Right lobe of liver (tissue), 6 donors: Measurements from ENCODE around the gene CST4. TPM values are rescaled to one million over a fixed set of nuclear protein-coding genes. Genes with fewer than 3 reads are reported as not detected.

Experiments
- ATAC-seq, 4 donors: fragments of 200-7000 bp; cut with Tn5 transposase; one replicate each; pipeline ENCODE4 v1.9.1; 2020; ENCODE audit warnings: mild to moderate bottlenecking in 4 of 4, moderate library complexity in 4 of 4
- DNase-seq, 3 donors: peaks; one replicate each; pipeline ENCODE4 v3.0.0-alpha.2; 2020
- H3K27ac ChIP-seq, 3 donors: fragments of 200-600 bp; one replicate each; pipeline ENCODE4 v1.8.0; 2022
- H3K27me3 ChIP-seq, 2 donors: fragments of 200-600 bp; one replicate each; pipeline ENCODE4 v1.8.0; 2022
- H3K36me3 ChIP-seq, 4 donors: fragments of 200-600 bp; sonication (generic) in 1 of 4; one replicate each; pipeline versions ENCODE4 v1.5.1 to v1.8.0; 2017 to 2022; ENCODE audit warnings: control low read depth in 1 of 4
- H3K4me1 ChIP-seq, 4 donors: fragments of 200-600 bp; sonication (generic) in 1 of 4; one replicate each; pipeline versions ENCODE4 v1.5.1 to v1.8.0; 2017 to 2022; ENCODE audit warnings: control low read depth in 1 of 4
- H3K4me3 ChIP-seq, 3 donors: fragments of 200-600 bp; one replicate each; pipeline ENCODE4 v1.8.0; 2022
- H3K9me3 ChIP-seq, 4 donors: fragments of 200-600 bp; sonication (generic) in 1 of 4; one replicate each; pipeline versions ENCODE4 v1.5.1 to v1.8.0; 2017 to 2022; ENCODE audit warnings: control low read depth in 1 of 4
- POLR2A ChIP-seq: fragments of 450-650 bp; IDR thresholded peaks from one replicate; pipeline ENCODE4 v1.6.1; 2017; ENCODE audit warnings: antibody characterized with exemption, mild to moderate bottlenecking
- WGBS: methylation state at CpG from one replicate; pipeline ENCODE4 v1.1.6; 2018; ENCODE audit warnings: low coverage, low lambda C conversion rate; ENCODE audit not compliant: insufficient coverage; ENCODE audit errors: missing lambda C conversion rate; 5-methylcytosine and 5-hydroxymethylcytosine counted together
- intact Hi-C, 2 donors: fragments of 100-400 bp; cut with DNase I; formaldehyde crosslinking; loops; one replicate each; pipeline versions ENCODE4 v1.11.2 to v1.14.1; 2022
- total RNA-seq, 6 experiments: library from RNA; depleted of rRNA in 2 of 6; stranded (reverse); fragments of >200 nt in 2 of 6; fragmentation: NEBNext Ultra II Directional in 3 of 6; extraction: Animal tissue kit (Norgen Biotek cat#: 25700) in 3 of 6; gene quantifications; one replicate each; pipeline versions ENCODE4 v1.1.0 to v1.2.4, GENCODE V29; 2016 to 2023
- TF ChIP-seq, protein P1 (sequence below), 4 donors: fragments of 200-600 bp in 3 of 4; fragments of 450-650 bp in 1 of 4; IDR thresholded peaks; one replicate each; pipeline versions ENCODE4 v1.5.1 to v1.8.0; 2016 to 2022; ENCODE audit warnings: antibody characterized with exemption in 4 of 4, mild to moderate bottlenecking in 2 of 4
- donor health status: DM: no; HTN: yes; CAD: no.
- donor health status: DM: no; HTN: no; CAD: no.
- donor health status: DM: no; HTN: no; CAD: no.
- donor health status: DM: no; HTN: yes; CAD: no.
- donor health status: DM: no; HTN: yes; CAD: no.

The CST4 gene
- total RNA-seq, 6 experiments from 2014 or later = not detected

DNA sequence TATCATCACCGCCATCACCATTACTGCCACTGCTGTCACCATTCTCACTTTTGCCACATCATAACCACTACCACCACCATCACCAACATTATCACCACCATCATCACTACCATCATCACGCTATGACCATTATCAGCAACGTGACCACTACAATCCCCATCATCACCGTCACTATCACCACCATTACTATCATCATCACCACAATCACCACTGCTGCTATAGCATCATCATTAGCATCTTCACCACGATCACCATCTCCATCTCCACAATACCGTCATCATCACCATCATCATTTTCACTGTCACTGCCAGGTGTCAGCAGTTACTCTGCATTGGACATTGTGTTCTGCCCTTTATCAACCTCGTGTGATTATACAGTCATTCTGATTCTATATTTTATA is 19.0 kb downstream of the CST4 start:
- Histone ChIP-seq H3K9me3 (no peaks in the 10 kb centered on the region), H3K4me1 (no peaks in the 10 kb centered on the region), H3K27ac (no peak overlapping the region), H3K4me3 (no peak overlapping the region), H3K36me3 (no peaks in the 10 kb centered on the region), H3K27me3 (no peaks in the 10 kb centered on the region)
- no peak for DNase-seq
- no peak for ATAC-seq
- 70% methylated on average over 7 of the region's 7 CpGs for WGBS
- TF ChIP-seq, protein P1, sequence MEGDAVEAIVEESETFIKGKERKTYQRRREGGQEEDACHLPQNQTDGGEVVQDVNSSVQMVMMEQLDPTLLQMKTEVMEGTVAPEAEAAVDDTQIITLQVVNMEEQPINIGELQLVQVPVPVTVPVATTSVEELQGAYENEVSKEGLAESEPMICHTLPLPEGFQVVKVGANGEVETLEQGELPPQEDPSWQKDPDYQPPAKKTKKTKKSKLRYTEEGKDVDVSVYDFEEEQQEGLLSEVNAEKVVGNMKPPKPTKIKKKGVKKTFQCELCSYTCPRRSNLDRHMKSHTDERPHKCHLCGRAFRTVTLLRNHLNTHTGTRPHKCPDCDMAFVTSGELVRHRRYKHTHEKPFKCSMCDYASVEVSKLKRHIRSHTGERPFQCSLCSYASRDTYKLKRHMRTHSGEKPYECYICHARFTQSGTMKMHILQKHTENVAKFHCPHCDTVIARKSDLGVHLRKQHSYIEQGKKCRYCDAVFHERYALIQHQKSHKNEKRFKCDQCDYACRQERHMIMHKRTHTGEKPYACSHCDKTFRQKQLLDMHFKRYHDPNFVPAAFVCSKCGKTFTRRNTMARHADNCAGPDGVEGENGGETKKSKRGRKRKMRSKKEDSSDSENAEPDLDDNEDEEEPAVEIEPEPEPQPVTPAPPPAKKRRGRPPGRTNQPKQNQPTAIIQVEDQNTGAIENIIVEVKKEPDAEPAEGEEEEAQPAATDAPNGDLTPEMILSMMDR (IDR thresholded peaks at IDR 0.05) = no peak
- no peak for TF ChIP-seq POLR2A
- intact Hi-C loops = no loop called here

DNA sequence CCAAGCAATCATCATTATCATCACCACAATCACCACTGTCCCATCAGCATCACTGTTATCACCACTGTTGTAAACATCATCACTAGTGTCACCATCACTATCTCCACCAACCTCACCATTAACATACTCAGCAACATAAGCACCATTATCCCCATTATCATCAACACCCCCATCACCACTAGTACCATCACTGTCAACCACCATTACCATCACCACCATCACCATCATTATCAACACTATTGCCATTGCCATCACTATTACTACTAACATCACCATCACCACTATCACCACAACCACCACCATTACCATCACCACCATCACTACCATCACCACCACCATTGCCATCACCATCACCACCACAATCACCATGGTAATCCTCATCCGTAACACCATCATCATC is 19.5 kb downstream of the CST4 start:
- ATAC-seq (no peak), DNase-seq (no peak)
- intact Hi-C loops = no loop called here
- Histone ChIP-seq H3K9me3 (no peaks in the 10 kb centered on the region), H3K36me3 (no peaks in the 10 kb centered on the region), H3K27ac (no peak overlapping the region), H3K27me3 (no peaks in the 10 kb centered on the region), H3K4me1 (no peaks in the 10 kb centered on the region), H3K4me3 (no peak overlapping the region)
- no peak for TF ChIP-seq POLR2A
- TF ChIP-seq, protein P1 (IDR thresholded peaks at IDR 0.05) = no peak
- 71% methylated on average over 1 of the region's 1 CpG for WGBS

DNA sequence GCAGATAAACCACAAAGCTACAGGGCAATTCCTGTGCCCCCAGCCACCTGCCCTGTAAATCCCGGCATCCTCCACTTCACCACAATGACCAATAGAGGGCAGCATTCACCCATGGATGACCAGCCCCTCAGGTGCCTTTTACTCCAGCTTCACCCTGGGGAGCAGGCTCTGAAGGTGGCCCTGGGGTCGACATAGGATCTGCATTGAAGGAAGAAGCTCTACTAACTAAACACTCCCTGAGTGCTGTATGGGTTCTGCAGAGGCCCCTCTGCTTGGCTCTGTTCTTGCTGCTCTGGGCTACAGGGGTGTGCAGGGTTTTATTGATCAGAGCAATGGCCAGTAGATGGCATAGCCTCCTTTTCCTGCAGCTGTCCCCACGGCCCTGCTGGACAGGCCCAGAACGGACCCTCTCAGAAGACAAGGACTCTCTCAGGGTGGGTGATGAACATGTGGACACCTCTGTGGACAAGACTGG is 20.3 kb downstream of the CST4 start:
- H3K4me1 ChIP-seq = no peaks in the 10 kb centered on the region
- no peaks in the 10 kb centered on the region for H3K36me3 ChIP-seq
- H3K27me3 ChIP-seq = no peaks in the 10 kb centered on the region
- ATAC-seq (peak; percentile 82 to 91 (median 87)), DNase-seq (no peak)
- H3K4me3 ChIP-seq = no peak overlapping the region
- no peak overlapping the region for H3K27ac ChIP-seq
- H3K9me3 ChIP-seq = no peaks in the 10 kb centered on the region
- TF ChIP-seq, protein P1 (IDR thresholded peaks at IDR 0.05) = peak; percentile 60 to 89 (median 81)
- TF ChIP-seq POLR2A = no peak
- intact Hi-C loops = no loop called here
- WGBS = 0% methylated on average over 3 of the region's 4 CpGs

DNA sequence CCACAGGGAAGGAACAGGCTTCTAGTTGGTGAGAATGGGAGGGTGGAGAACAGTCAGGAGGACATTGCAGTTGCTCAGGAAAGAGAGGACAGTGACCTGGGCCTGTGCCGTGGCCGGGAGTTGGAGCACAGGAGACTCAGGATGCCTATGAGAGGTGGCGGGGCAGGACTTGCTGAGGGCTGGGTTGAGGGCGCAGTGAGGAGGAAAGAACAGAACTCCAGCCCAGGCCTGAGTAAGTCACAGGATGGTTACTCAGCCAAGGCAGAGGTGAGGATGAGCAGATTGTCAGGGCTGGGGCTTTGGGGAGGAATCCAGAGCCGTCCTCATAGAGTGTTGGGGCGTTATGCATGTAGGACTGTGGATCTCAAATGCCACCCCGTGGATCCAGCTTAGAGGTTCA is 21.2 kb downstream of the CST4 start:
- WGBS = 58% methylated on average over 5 of the region's 7 CpGs
- DNase-seq (no peak), ATAC-seq (peak in 1 of 4 donors; percentile 28)
- H3K27ac ChIP-seq = no peak overlapping the region
- H3K4me1 ChIP-seq = no peaks in the 10 kb centered on the region
- no peak overlapping the region for H3K4me3 ChIP-seq
- no peaks in the 10 kb centered on the region for H3K36me3 ChIP-seq
- intact Hi-C loops = no loop called here
- TF ChIP-seq, protein P1 (IDR thresholded peaks at IDR 0.05) = no peak
- TF ChIP-seq POLR2A = no peak
- no peaks in the 10 kb centered on the region for H3K27me3 ChIP-seq
- no peaks in the 10 kb centered on the region for H3K9me3 ChIP-seq

DNA sequence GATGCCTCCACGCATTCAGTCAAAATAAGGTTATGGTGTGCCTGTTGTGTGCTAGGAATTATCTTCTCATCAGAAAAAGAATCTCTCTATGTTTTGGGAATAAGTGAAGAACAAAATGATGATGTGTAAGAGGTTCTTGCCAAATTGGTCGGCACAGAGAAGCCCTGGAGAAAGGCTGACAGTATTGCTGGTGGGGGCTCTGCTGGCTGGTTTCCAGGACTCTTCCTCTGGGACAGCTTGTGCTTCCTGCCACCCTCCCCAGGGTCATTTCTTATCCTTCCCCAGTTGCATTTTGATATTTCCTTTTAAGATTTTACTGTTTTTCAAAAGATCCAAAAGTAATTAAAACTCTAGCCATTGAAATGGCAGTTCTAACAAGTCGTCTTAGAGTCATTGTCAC is 22.1 kb downstream of the CST4 start:
- Histone ChIP-seq H3K27me3 (no peaks in the 10 kb centered on the region), H3K4me3 (no peak overlapping the region), H3K36me3 (no peaks in the 10 kb centered on the region), H3K27ac (no peak overlapping the region), H3K9me3 (no peaks in the 10 kb centered on the region), H3K4me1 (peaks cover 0 to 2% (median 0%) of the 10 kb centered on the region in 4 donors)
- ATAC-seq = peak in 2 of 4 donors; percentile 32 to 68
- DNase-seq = no peak
- 21% methylated on average over 2 of the region's 3 CpGs for WGBS
- intact Hi-C loops = no loop called here
- TF ChIP-seq POLR2A = no peak
- TF ChIP-seq, protein P1 (IDR thresholded peaks at IDR 0.05) = no peak
